Osteoblast (primary cell): ENCODE data around the gene PNPLA3. TPM values are rescaled to one million over a fixed set of nuclear protein-coding genes. Genes with fewer than 3 reads are reported as not detected.

ENCODE experiments used
- DNase-seq: peaks from one replicate; pipeline ENCODE4 v3.0.0; 2011; ENCODE audit warnings: low spot score, mixed read lengths; ENCODE audit not compliant: insufficient read length; ENCODE audit errors: missing footprints
- H2AFZ ChIP-seq: 2 replicates; pipeline ENCODE4 v1.6.0; 2011; ENCODE audit warnings: mild to moderate bottlenecking, low read length
- H3K27ac ChIP-seq: 2 replicates; pipeline ENCODE4 v1.5.1; 2011; ENCODE audit warnings: mild to moderate bottlenecking, low read depth, low read length, moderate library complexity
- H3K27me3 ChIP-seq: 2 replicates; pipeline ENCODE4 v1.6.0; 2012; ENCODE audit warnings: mild to moderate bottlenecking, control low read depth, inconsistent platforms, low read length, moderate library complexity; ENCODE audit not compliant: insufficient read depth
- H3K36me3 ChIP-seq: 2 replicates; pipeline ENCODE4 v1.5.1; 2011; ENCODE audit warnings: mild to moderate bottlenecking, low read length, control low read depth, moderate library complexity; ENCODE audit not compliant: insufficient read depth
- H3K4me1 ChIP-seq: 2 replicates; pipeline ENCODE4 v1.5.1; 2011; ENCODE audit warnings: mild to moderate bottlenecking, low read length, control low read depth, moderate library complexity; ENCODE audit not compliant: insufficient read depth
- H3K4me2 ChIP-seq: 2 replicates; pipeline ENCODE4 v1.6.0; 2011; ENCODE audit warnings: mild to moderate bottlenecking, low read length; ENCODE audit not compliant: insufficient read depth
- H3K4me3 ChIP-seq: fragments of 200-600 bp; sonication (generic); 3 replicates; pipeline ENCODE4 v1.5.1; 2012; ENCODE audit warnings: mild to moderate bottlenecking, low read length, inconsistent platforms; ENCODE audit not compliant: insufficient read depth
- H3K79me2 ChIP-seq: 2 replicates; pipeline ENCODE4 v1.6.0; 2012; ENCODE audit warnings: mild to moderate bottlenecking, low read length, control low read depth, inconsistent platforms; ENCODE audit not compliant: insufficient read depth
- H3K9me3 ChIP-seq: 2 replicates; pipeline ENCODE4 v1.5.1; 2011; ENCODE audit warnings: low read depth, low read length, control low read depth
- H4K20me1 ChIP-seq: 2 replicates; pipeline ENCODE4 v1.6.0; 2012; ENCODE audit warnings: mild to moderate bottlenecking, low read length, control low read depth; ENCODE audit not compliant: insufficient read depth
- CTCF ChIP-seq: IDR thresholded peaks from 2 replicates; pipeline ENCODE4 v1.5.1; 2011; ENCODE audit warnings: mild to moderate bottlenecking, low read depth, low read length, moderate library complexity; ENCODE audit errors: extremely low read depth
- total RNA-seq: library from RNA; depleted of rRNA; stranded (reverse); fragments of >200 nt; gene quantifications from 2 replicates; pipeline ENCODE4 v1.2.3, GENCODE V29; 2012

Gene PNPLA3
- total RNA-seq, 1 donor, result 8.3 TPM

- H3K79me2 ChIP-seq, result peaks cover 47% of the 10 kb centered on the region
- H3K4me2 ChIP-seq, result peak within 1 kb of the TSS; percentile 91
- peaks cover 12% of the 10 kb centered on the region for H4K20me1 ChIP-seq
- TF ChIP-seq CTCF, result no peak
- H3K9me3 ChIP-seq, result no peaks in the 10 kb centered on the region
- H3K4me3 ChIP-seq, result peak within 1 kb of the TSS; percentile 97
- peak within 1 kb of the TSS; percentile 97 for H2AFZ ChIP-seq
- peak within 1 kb of the TSS; percentile 89 for H3K27ac ChIP-seq
- H3K27me3 ChIP-seq, result no peaks in the 10 kb centered on the region
- no peaks in the 10 kb centered on the region for H3K36me3 ChIP-seq
- H3K4me1 ChIP-seq, result peaks cover 24% of the 10 kb centered on the region
- peak; percentile 98 for DNase-seq
Measured at GRCh38 chr22:43955040-43955882, 31.7 kb downstream of the PNPLA3 start, which contains the start of gene SAMM50. Gene SAMM50 (plus strand): TSS chr22:43955442. CDS start chr22:43955578, 136 bp downstream.

GRCh38 chr22:43955883-43956782 lies 32.5 kb downstream of the PNPLA3 start:
- H3K4me1 ChIP-seq, result peaks cover 24% of the 10 kb centered on the region
- no peak for TF ChIP-seq CTCF
- H3K79me2 ChIP-seq, result peaks cover 56% of the 10 kb centered on the region
- H4K20me1 ChIP-seq, result peaks cover 18% of the 10 kb centered on the region
- H2AFZ ChIP-seq, result peak overlapping the region; percentile 97
- H3K27me3 ChIP-seq, result no peaks in the 10 kb centered on the region
- peak; percentile 56 for DNase-seq
- no peaks in the 10 kb centered on the region for H3K36me3 ChIP-seq
- H3K9me3 ChIP-seq, result no peaks in the 10 kb centered on the region
- peak overlapping the region; percentile 89 for H3K27ac ChIP-seq
- H3K4me2 ChIP-seq, result peak overlapping the region; percentile 91
- peak overlapping the region; percentile 97 for H3K4me3 ChIP-seq

- Histone ChIP-seq H3K4me1 (peaks cover 24% of the 10 kb centered on the region), H2AFZ (no peak overlapping the region), H4K20me1 (peaks cover 20% of the 10 kb centered on the region), H3K36me3 (no peaks in the 10 kb centered on the region), H3K27me3 (no peaks in the 10 kb centered on the region), H3K27ac (no peak overlapping the region), H3K4me3 (no peak overlapping the region), H3K79me2 (peaks cover 62% of the 10 kb centered on the region), H3K9me3 (no peaks in the 10 kb centered on the region), H3K4me2 (peak overlapping the region; percentile 91)
- TF ChIP-seq CTCF, result no peak
- no peak for DNase-seq
Measured at GRCh38 chr22:43956805-43957463, 33.3 kb downstream of the PNPLA3 start.
